Measurements from ENCODE around the gene VAT1. TPM values are rescaled to one million over a fixed set of nuclear protein-coding genes. Genes with fewer than 3 reads are reported as not detected.

The VAT1 gene
- polyA plus RNA-seq, 1 of the 3 experiments (the other 2 are of a cell fraction), result 170 TPM

- 0 out of 2 replicates have a peak, but pooled peaks cover 1% of the 10 kb centered on the region for H4K20me1 ChIP-seq (ENCODE audit: insufficient read depth)
- no peaks in the 10 kb centered on the region for H3F3A ChIP-seq (replicated peaks; ENCODE audit: insufficient read depth)
- TF ChIP-seq USF2 (IDR thresholded peaks at IDR 0.05; ENCODE audit: borderline replicate concordance, low read depth, low read length) (no peak), GABPA (IDR thresholded peaks at IDR 0.05; ENCODE audit: low read depth) (no peak), FOXJ3 (CRISPR knock-in tag; IDR thresholded peaks at IDR 0.05) (no peak), JUND (IDR thresholded peaks at IDR 0.05) (no peak), NRF1 (IDR thresholded peaks at IDR 0.05; ENCODE audit: low read depth, low read length) (no peak), REST (IDR thresholded peaks at IDR 0.05; ENCODE audit: low read depth, low read length) (no peak), TCF12 (IDR thresholded peaks at IDR 0.05) (no peak), USF1 (IDR thresholded peaks at IDR 0.05; ENCODE audit: borderline replicate concordance, low read depth) (no peak), POLR2AphosphoS5 (IDR thresholded peaks at IDR 0.05; ENCODE audit: low read depth, low read length) (no peak), YY1 (IDR thresholded peaks at IDR 0.05; ENCODE audit: low read depth) (no peak)
- H3K9me3 ChIP-seq, result no peaks in the 10 kb centered on the region
- POLR2A ChIA-PET, result interaction anchor here (3.3 kb wide), 1 partner anchor 15 kb away, joined by 17 read pairs; the partner anchor contains the start of gene RPL27
- no peak overlapping the region for H3K4me2 ChIP-seq
- peaks cover 0 to 8% of the 10 kb centered on the region in 2 experiments; a peak in 1 of 4 replicates for H3K4me1 ChIP-seq (ENCODE audit: control insufficient read depth in 1 of 2, insufficient read depth in 2 of 2, low read depth in 1 of 2, low read length in 1 of 2)
- no peak overlapping the region for H3K9ac ChIP-seq
- peaks cover 11 to 21% of the 10 kb centered on the region in 2 experiments for H3K36me3 ChIP-seq (replicated peaks in 1 of 2; ENCODE audit: control insufficient read depth in 1 of 2, insufficient read depth in 2 of 2, low read length in 1 of 2)
- no peak overlapping the region for H2AFZ ChIP-seq (ENCODE audit: low read depth)
- no peaks in the 10 kb centered on the region for H3K9me2 ChIP-seq
- H3K79me2 ChIP-seq (ENCODE audit: insufficient read depth), result 0 out of 2 replicates have a peak, but pooled peaks cover 5% of the 10 kb centered on the region
- 95% methylated on average over 7 of the region's 8 CpGs for WGBS (ENCODE audit: low lambda C conversion rate)
- CTCF ChIA-PET, result no interaction called here
- H3K4me3 ChIP-seq (ENCODE audit: low read depth in 2 of 2, low read length in 1 of 2), result no peak overlapping the region
- no peaks in the 10 kb centered on the region for H3K27me3 ChIP-seq (ENCODE audit: insufficient read depth)
- no peak overlapping the region for H3K27ac ChIP-seq (ENCODE audit: low read depth in 2 of 2, low read length in 1 of 2)
- no peak for DNase-seq
Observed at GRCh38 chr17:43013296-43013695, 8.9 kb downstream of the VAT1 start.

- Histone ChIP-seq H3K36me3 (replicated peaks in 1 of 2; ENCODE audit: control insufficient read depth in 1 of 2, insufficient read depth in 2 of 2, low read length in 1 of 2) (peaks cover 3 to 17% of the 10 kb centered on the region in 2 experiments), H3F3A (replicated peaks; ENCODE audit: insufficient read depth) (peaks cover 2% of the 10 kb centered on the region), H4K20me1 (ENCODE audit: insufficient read depth) (no peaks in the 10 kb centered on the region), H3K4me1 (ENCODE audit: control insufficient read depth in 1 of 2, insufficient read depth in 2 of 2, low read depth in 1 of 2, low read length in 1 of 2) (no peaks in the 10 kb centered on the region; a peak in 1 of 4 replicates), H3K4me2 (no peak overlapping the region), H3K9me3 (no peaks in the 10 kb centered on the region), H3K79me2 (ENCODE audit: insufficient read depth) (no peaks in the 10 kb centered on the region), H2AFZ (ENCODE audit: low read depth) (no peak overlapping the region), H3K4me3 (ENCODE audit: low read depth in 2 of 2, low read length in 1 of 2) (no peak overlapping the region), H3K27ac (ENCODE audit: low read depth in 2 of 2, low read length in 1 of 2) (no peak overlapping the region), H3K27me3 (ENCODE audit: insufficient read depth) (no peaks in the 10 kb centered on the region), H3K9me2 (no peaks in the 10 kb centered on the region), H3K9ac (no peak overlapping the region)
- CTCF ChIA-PET, result interaction anchor here (1.0 kb wide), 1 partner anchor 14 kb away, joined by 3 read pairs; the partner anchor contains the start of gene RPL27
- 93% methylated on average over 15 of the region's 15 CpGs for WGBS (ENCODE audit: low lambda C conversion rate)
- POLR2A ChIA-PET, result interaction anchor here (3.3 kb wide), 1 partner anchor 13 kb away, joined by 17 read pairs; the partner anchor contains the start of gene RPL27
- no peak for DNase-seq
- TF ChIP-seq USF2 (IDR thresholded peaks at IDR 0.05; ENCODE audit: borderline replicate concordance, low read depth, low read length) (no peak), IRF3 (IDR thresholded peaks at IDR 0.05; ENCODE audit: low read depth, low read length) (no peak), RXRA (IDR thresholded peaks at IDR 0.05; ENCODE audit: borderline replicate concordance, low read depth) (no peak), NRF1 (IDR thresholded peaks at IDR 0.05; ENCODE audit: low read depth, low read length) (no peak), MEF2A (IDR thresholded peaks at IDR 0.05; ENCODE audit: borderline replicate concordance, low read depth) (no peak), MXI1 (IDR thresholded peaks at IDR 0.05; ENCODE audit: low read depth, low read length) (no peak), RCOR1 (IDR thresholded peaks at IDR 0.05; ENCODE audit: low read length) (no peak), TCF12 (IDR thresholded peaks at IDR 0.05) (no peak), CTCF (IDR thresholded peaks at IDR 0.05) (no peak)
Observed at GRCh38 chr17:43011728-43012472, 10.3 kb downstream of the VAT1 start.

All from SK-N-SH (cell line).